Hematopoietic multipotent progenitor cell (in vitro differentiated cells): ENCODE results near the gene C16orf86. TPM values are rescaled to one million over a fixed set of nuclear protein-coding genes. Genes with fewer than 3 reads are reported as not detected.
A peak's percentile ranks its signal among the peaks of the same experiment; 100 is the strongest.

Experiments used
- DNase-seq, 3 donors: peaks; one replicate each; pipeline ENCODE4 v3.0.0-alpha.2; 2011 to 2015; ENCODE audit warnings: low read depth in 2 of 3, low spot score in 2 of 3
- total RNA-seq: library from RNA; depleted of rRNA; stranded (reverse); fragments of >200 nt; gene quantifications from one replicate; pipeline ENCODE4 v1.2.3, GENCODE V29; 2012

C16orf86 gene
- total RNA-seq, 1 donor: 15.9 TPM

GRCh38 chr16:67653128-67653788 is 13.4 kb upstream of the C16orf86 start:
- no peak for DNase-seq

DNA sequence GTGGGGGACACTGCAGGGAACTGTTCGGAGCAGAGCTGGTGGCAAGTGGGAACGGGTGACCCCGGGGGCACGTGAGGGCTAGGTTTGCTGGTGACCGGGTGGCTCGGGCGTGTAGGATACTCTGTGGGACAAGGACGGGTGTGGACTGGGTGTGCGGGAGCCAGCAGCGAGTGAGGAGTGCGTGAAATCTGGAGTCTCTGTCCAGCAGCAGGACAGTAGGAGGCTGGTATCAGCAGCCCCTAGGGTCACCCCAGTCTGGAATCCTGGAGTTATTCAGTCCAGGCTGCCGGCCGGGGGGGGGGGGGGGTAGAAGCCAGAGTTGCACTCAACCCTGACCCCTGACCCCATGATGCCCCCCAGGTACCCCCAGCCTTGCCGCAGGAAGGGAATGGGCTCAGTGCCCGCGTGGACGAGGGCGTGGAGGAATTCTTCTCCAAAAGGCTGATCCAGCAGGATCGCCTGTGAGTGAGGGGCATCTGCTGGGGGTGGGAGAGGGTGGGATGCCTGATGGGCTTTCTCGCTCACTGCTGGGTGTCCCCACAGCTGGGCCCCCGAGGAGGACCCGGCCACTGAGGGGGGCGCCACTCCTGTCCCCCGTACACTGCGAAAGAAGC is 12.7 kb upstream of the C16orf86 start:
- no peak for DNase-seq

DNA sequence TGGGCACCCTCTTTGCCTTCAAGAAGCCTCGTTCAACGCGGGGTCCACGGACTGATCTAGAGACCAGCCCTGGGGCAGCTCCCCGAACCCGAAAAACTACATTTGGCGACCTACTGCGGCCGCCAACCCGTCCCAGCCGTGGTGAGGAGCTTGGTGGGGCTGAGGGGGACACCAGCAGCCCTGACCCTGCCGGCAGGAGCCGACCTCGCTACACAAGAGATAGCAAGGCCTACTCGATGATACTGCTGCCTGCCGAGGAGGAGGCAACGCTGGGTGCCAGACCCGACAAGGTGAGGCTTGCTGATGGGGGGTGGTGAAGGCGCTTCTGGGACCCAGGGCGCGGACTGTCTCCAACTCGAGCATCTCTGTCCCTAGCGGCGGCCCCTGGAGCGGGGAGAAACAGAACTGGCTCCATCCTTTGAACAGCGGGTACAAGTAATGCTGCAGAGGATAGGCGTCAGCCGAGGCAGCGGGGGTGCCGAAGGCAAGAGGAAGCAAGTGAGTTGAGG is 12.2 kb upstream of the C16orf86 start:
- no peak for DNase-seq

DNA sequence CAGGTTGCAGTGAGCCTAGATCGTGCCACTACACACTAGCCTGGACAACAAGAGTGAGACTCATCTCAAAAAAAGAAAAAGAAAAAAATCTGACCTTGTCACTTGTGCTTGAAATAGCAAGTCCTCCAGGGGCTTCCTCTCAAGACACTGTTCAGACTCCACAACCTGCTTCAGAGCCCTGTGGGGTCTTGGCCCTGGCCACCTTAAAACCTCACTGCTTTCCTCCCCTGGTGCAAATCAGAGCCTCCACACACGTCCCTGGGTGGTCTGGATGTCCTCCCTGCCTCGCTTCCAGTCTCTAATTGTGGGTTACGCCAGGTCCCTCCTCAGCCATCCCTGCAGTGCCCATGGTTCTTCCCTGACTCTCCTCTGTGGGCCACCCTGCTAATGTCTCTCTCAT is 11.3 kb upstream of the C16orf86 start:
- no peak for DNase-seq

DNA sequence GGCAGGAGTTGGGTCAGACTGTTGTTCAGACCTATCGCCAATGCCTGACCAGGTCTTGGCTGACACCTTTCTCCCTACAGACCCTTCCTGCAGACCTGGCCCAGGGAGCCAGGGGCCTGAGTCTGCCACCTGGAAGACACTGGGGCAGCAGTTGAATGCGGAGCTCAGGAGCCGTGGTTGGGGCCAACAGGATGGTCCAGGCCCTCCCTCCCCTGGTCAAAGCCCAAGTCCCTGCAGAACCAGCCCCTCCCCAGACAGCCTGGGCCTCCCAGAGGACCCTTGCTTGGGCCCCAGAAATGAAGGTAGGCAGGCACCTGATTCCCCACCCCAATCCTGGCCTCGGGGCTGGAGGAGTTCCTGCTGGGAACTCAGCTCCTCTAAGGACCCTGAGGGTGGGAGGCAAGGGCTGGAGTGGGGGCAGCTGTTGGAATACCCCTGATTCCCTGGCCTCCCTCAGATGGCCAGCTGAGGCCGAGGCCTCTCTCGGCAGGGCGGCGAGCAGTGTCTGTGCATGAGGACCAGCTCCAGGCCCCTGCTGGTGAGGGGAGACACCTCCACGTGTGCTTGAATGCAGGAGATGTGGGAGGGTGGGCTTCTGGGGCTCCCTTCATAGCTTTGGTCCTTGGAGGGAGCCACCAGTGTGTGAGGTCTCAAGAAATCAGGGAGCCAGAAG is 10.1 kb upstream of the C16orf86 start:
- DNase-seq: no peak

DNA sequence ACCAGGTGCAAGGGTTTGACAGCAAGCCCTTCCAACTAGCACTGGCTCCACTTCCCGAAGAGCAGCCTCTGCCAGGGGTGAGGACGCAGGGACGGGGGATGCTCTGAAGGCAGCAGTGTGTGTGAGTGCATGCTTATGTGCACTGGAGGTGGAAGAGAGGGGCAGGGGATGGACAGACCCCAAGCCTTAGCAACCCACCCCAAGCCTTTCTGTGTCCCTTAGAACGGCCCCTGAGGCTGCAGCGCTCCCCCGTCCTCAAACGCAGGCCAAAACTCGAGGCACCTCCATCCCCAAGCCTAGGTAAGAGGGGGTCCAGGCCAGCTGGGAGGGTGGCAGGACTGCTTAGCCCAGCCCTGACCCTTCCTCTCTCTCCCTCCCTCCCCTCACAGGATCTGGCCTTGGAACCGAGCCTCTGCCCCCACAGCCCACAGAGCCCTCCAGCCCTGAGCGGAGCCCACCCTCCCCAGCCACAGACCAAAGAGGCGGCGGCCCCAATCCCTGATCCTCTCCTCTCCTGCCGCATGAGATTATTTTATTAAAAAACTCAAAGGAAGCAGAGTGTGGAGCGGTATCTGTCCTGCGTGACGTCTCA is 9.5 kb upstream of the C16orf86 start:
- DNase-seq: no peak

GRCh38 chr16:67657751-67658518 is 8.7 kb upstream of the C16orf86 start:
- no peak for DNase-seq

DNA sequence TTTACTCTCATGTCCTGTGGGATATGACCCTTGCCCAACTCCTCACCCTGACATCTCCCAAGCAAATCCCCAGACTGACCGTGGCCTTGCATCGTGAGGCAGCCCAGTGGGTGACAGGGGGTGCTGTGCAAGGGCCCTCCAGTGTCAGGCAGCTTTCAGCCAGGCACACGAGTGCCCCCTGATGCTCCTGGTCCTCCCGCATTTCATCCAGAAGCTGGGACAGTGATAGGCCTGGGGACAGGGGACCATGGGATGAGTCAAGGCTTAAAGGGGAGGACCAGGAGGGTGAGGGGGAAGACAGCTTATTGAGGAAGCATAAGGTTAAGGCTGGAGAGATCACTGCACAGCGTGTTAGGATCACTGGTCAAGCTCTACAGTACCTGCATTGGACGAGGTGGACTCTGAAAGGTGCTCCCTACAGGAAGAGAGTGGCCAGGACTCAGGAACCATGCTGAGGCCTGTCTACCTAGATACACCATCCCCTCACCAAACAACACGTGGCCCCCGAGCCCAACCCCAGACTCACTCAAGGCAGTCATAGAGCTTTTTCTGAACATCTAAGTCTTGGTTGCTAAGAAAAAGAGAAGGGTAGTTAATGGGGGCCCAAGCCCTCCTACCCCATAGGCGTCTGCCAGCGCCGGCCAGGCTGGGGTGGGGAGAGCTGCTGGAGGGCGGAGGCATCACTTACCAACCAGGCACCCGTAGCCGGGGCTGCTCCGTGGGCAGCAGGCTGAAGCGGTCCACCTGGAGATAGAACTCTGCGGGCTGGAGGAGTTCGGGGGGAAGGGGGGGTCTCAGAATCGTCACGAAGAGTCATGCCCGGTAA is 7.6 kb upstream of the C16orf86 start:
- no peak for DNase-seq

- DNase-seq: peak; percentile 88 to 95 (median 93)
Measured at GRCh38 chr16:67659675-67660563, 6.7 kb upstream of the C16orf86 start, which contains the start of gene ACD. ACD (minus strand) TSS chr16:67660260; CDS start chr16:67660220, 40 bp downstream.

- peak; percentile 88 to 98 (median 97) for DNase-seq
Measured at GRCh38 chr16:67660564-67661028, 6.0 kb upstream of the C16orf86 start, which contains the start of gene PARD6A. PARD6A (plus strand) TSS chr16:67660960; CDS start chr16:67661039, 79 bp downstream.

GRCh38 chr16:67661101-67661761 is 5.4 kb upstream of the C16orf86 start:
- DNase-seq: peak in 1 of 3 donors; percentile 51

DNA sequence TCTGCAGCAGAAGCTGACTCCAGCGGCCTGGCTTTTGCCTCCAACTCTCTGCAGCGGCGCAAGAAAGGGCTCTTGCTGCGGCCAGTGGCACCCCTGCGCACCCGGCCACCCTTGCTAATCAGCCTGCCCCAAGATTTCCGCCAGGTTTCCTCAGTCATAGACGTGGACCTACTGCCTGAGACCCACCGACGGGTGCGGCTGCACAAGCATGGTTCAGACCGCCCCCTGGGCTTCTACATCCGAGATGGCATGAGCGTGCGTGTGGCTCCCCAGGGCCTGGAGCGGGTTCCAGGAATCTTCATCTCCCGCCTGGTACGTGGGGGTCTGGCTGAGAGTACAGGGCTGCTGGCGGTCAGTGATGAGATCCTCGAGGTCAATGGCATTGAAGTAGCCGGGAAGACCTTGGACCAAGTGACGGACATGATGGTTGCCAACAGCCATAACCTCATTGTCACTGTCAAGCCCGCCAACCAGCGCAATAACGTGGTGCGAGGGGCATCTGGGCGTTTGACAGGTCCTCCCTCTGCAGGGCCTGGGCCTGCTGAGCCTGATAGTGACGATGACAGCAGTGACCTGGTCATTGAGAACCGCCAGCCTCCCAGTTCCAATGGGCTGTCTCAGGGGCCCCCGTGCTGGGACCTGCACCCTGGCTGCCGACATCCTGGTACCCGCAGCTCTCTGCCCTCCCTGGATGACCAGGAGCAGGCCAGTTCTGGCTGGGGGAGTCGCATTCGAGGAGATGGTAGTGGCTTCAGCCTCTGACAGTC is 4.5 kb upstream of the C16orf86 start:
- no peak for DNase-seq

GRCh38 chr16:67662653-67663010 is 4.0 kb upstream of the C16orf86 start:
- DNase-seq: no peak

- DNase-seq: peak in 1 of 3 donors; percentile 35
Measured at GRCh38 chr16:67663151-67663876, 3.3 kb upstream of the C16orf86 start.

DNA sequence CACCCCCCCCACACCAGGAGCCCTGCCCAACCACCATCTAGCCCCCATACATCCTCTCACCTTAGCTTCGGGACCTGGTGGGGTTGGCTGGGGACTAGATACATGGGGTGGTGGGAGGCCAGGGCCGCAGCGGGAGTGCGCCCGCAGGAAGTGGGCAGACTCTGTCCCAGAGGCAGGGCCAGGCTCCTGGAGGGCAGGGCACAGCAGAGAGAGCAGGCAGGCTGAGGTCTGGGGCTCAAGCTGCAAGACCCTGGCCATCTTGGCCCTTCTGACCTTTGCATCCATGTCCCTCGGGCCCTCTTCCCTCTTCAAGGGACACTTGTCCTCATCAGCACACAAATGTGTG is 2.8 kb upstream of the C16orf86 start:
- DNase-seq: no peak

DNA sequence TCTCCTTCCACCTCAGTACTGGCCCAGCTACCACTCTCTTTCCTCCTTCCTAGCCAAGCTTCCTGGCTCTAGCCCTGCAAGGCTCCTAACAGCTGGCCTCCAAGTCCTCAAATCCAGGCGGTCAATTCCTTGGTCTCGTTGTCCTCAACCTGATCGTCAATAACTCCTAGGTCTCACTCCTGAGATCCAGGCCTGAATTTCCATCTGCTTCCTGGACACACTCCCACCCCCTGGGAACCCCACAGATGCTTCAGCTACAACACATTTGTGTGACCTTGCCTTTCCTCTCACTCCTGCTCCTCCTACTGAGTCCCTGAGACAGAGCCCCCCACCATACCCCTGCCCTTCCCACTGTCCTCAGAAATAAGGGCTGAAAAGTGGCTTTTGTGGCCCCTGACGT is 2.4 kb upstream of the C16orf86 start:
- no peak for DNase-seq

DNA sequence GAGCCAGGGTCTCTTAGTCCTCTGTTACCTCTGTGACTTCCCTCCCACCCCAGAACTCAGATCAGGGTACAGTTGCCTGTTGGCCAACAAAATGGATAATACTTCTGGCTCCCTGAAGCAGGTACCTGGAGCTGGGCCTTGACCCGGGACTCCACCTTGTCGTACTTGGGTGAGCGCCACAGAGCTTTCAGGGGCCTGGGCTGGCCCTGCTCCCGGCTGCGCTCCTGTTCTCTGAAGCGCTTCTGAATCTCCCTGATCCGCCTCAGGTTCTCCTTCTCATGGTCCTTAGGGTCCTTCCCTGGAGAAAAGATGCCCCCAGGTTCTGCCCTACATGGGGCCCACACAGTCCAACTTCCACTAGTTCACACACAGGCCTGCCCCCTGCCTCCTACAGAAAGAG is 1.7 kb upstream of the C16orf86 start:
- no peak for DNase-seq
